ENCODE measurements around the gene ZNF786.
"Not testable (repeated sequence)": the region's sequence is repeated elsewhere in the genome, so short reads cannot be mapped to it uniquely, and the experiment has no call there.

Gene ZNF786

GRCh38 chr7:149099058-149099457 is 8.5 kb upstream of the ZNF786 start:
- DNase-seq (no peak), ATAC-seq (no peak)
- H3K4me3 Mint-ChIP-seq: no peak overlapping the region
- no peak overlapping the region for H3K27ac Mint-ChIP-seq
- no peaks in the 10 kb centered on the region for H3K27me3 Mint-ChIP-seq
- H3K4me1 Mint-ChIP-seq: no peaks in the 10 kb centered on the region
- no peaks in the 10 kb centered on the region for H3K9me3 Mint-ChIP-seq

- no peaks in the 10 kb centered on the region for H3K27me3 Mint-ChIP-seq
- no peaks in the 10 kb centered on the region for H3K4me1 Mint-ChIP-seq
- no peak for ATAC-seq
Observed at GRCh38 chr7:149097088-149097487, 6.6 kb upstream of the ZNF786 start.

GRCh38 chr7:149093228-149093627 is 2.7 kb upstream of the ZNF786 start:
- H3K27me3 Mint-ChIP-seq: no peaks in the 10 kb centered on the region
- no peaks in the 10 kb centered on the region for H3K9me3 Mint-ChIP-seq
- peak overlapping the region; percentile 8 to 63 for H3K27ac Mint-ChIP-seq

More at GRCh38 chr7:149097088-149097487, 6.6 kb upstream of the ZNF786 start:
- no peak overlapping the region for H3K27ac Mint-ChIP-seq
- no peaks in the 10 kb centered on the region for H3K9me3 Mint-ChIP-seq
- no peak for DNase-seq
- H3K4me3 Mint-ChIP-seq: no peak overlapping the region

GRCh38 chr7:149092244-149092643 is 1.7 kb upstream of the ZNF786 start:
- H3K9me3 Mint-ChIP-seq, H3K27me3 Mint-ChIP-seq, ATAC-seq, DNase-seq: not testable (repeated sequence)
- Mint-ChIP-seq H3K27ac (peak overlapping the region in 1 of 2 donors; percentile 35), H3K4me3 (peak overlapping the region; percentile 7 to 14), H3K4me1 (peaks cover 15% of the 10 kb centered on the region)

More at GRCh38 chr7:149093228-149093627, 2.7 kb upstream of the ZNF786 start:
- DNase-seq (no peak), ATAC-seq (no peak)
- Mint-ChIP-seq H3K4me3 (no peak overlapping the region), H3K4me1 (peaks cover 15% of the 10 kb centered on the region)

- Mint-ChIP-seq H3K27ac (no peak overlapping the region), H3K9me3 (peaks cover 7 to 9% of the 10 kb centered on the region in 2 donors), H3K4me3 (no peak overlapping the region), H3K4me1 (peaks cover 15% of the 10 kb centered on the region), H3K27me3 (no peaks in the 10 kb centered on the region)
- ATAC-seq (no peak), DNase-seq (no peak)
Observed at GRCh38 chr7:149087376-149087775, 3.1 kb downstream of the ZNF786 start.

- no peaks in the 10 kb centered on the region for H3K27me3 Mint-ChIP-seq
- peaks cover 15% of the 10 kb centered on the region for H3K4me1 Mint-ChIP-seq
- peaks cover 7 to 9% of the 10 kb centered on the region in 2 donors for H3K9me3 Mint-ChIP-seq
- H3K4me3 Mint-ChIP-seq: no peak overlapping the region
- no peak overlapping the region for H3K27ac Mint-ChIP-seq
- ATAC-seq (no peak), DNase-seq (no peak)
Observed at GRCh38 chr7:149085866-149086265, 4.7 kb downstream of the ZNF786 start.

- ATAC-seq (no peak), DNase-seq (no peak)
- Mint-ChIP-seq H3K9me3 (peaks cover 7 to 9% of the 10 kb centered on the region in 2 donors), H3K4me3 (no peak overlapping the region), H3K27me3 (no peaks in the 10 kb centered on the region), H3K27ac (no peak overlapping the region), H3K4me1 (peaks cover 6% of the 10 kb centered on the region)
Observed at GRCh38 chr7:149084407-149084806, 6.1 kb downstream of the ZNF786 start.

GRCh38 chr7:149081914-149082313 is 8.6 kb downstream of the ZNF786 start:
- Mint-ChIP-seq H3K27me3 (no peaks in the 10 kb centered on the region), H3K4me1 (no peaks in the 10 kb centered on the region), H3K4me3 (no peak overlapping the region), H3K27ac (no peak overlapping the region), H3K9me3 (peaks cover 7 to 9% of the 10 kb centered on the region in 2 donors)
- ATAC-seq (no peak), DNase-seq (no peak)

- no peak overlapping the region for H3K4me3 Mint-ChIP-seq
- H3K9me3 Mint-ChIP-seq: no peaks in the 10 kb centered on the region
- H3K27ac Mint-ChIP-seq: no peak overlapping the region
- ATAC-seq (no peak), DNase-seq (no peak)
- no peaks in the 10 kb centered on the region for H3K27me3 Mint-ChIP-seq
- H3K4me1 Mint-ChIP-seq: peaks cover 6% of the 10 kb centered on the region
Observed at GRCh38 chr7:149077594-149077993, 12.9 kb downstream of the ZNF786 start.

GRCh38 chr7:149075286-149075685 is 15.2 kb downstream of the ZNF786 start:
- Mint-ChIP-seq H3K4me1 (peaks cover 6% of the 10 kb centered on the region), H3K27ac (no peak overlapping the region), H3K4me3 (no peak overlapping the region), H3K27me3 (no peaks in the 10 kb centered on the region), H3K9me3 (no peaks in the 10 kb centered on the region)
- ATAC-seq (no peak), DNase-seq (no peak)

GRCh38 chr7:149074116-149074885 is 16.2 kb downstream of the ZNF786 start:
- Mint-ChIP-seq H3K27ac (peak overlapping the region in 1 of 2 donors; percentile 57), H3K4me1 (peaks cover 6% of the 10 kb centered on the region), H3K27me3 (no peaks in the 10 kb centered on the region), H3K4me3 (no peak overlapping the region), H3K9me3 (no peaks in the 10 kb centered on the region)
- ATAC-seq: no peak
- no peak for DNase-seq

GRCh38 chr7:149072438-149072775 is 18.1 kb downstream of the ZNF786 start:
- no peak for ATAC-seq
- peak overlapping the region; percentile 71 to 81 for H3K4me3 Mint-ChIP-seq
- no peaks in the 10 kb centered on the region for H3K9me3 Mint-ChIP-seq
- H3K4me1 Mint-ChIP-seq: peaks cover 11% of the 10 kb centered on the region
- no peaks in the 10 kb centered on the region for H3K27me3 Mint-ChIP-seq
- DNase-seq: no peak
- no peak overlapping the region for H3K27ac Mint-ChIP-seq

- H3K4me1 Mint-ChIP-seq: peaks cover 11% of the 10 kb centered on the region
- H3K4me3 Mint-ChIP-seq: peak overlapping the region; percentile 71 to 81
- no peaks in the 10 kb centered on the region for H3K9me3 Mint-ChIP-seq
- DNase-seq: peak; percentile 36 to 65
- no peaks in the 10 kb centered on the region for H3K27me3 Mint-ChIP-seq
- ATAC-seq: peak; percentile 88
- peak overlapping the region in 1 of 2 donors; percentile 91 for H3K27ac Mint-ChIP-seq
Observed at GRCh38 chr7:149071641-149072437, 18.7 kb downstream of the ZNF786 start.

GRCh38 chr7:149071182-149071635 is 19.3 kb downstream of the ZNF786 start:
- DNase-seq: no peak
- no peaks in the 10 kb centered on the region for H3K27me3 Mint-ChIP-seq
- no peak for ATAC-seq
- peak overlapping the region in 1 of 2 donors; percentile 81 for H3K4me3 Mint-ChIP-seq
- peaks cover 11% of the 10 kb centered on the region for H3K4me1 Mint-ChIP-seq
- H3K27ac Mint-ChIP-seq: no peak overlapping the region
- H3K9me3 Mint-ChIP-seq: no peaks in the 10 kb centered on the region

- no peak for DNase-seq
- Mint-ChIP-seq H3K27ac (no peak overlapping the region), H3K4me3 (no peak overlapping the region), H3K9me3 (no peaks in the 10 kb centered on the region), H3K27me3 (no peaks in the 10 kb centered on the region), H3K4me1 (peaks cover 11% of the 10 kb centered on the region)
- ATAC-seq: no peak
Observed at GRCh38 chr7:149070372-149071125, 20.0 kb downstream of the ZNF786 start.
